ENCODE data around the gene PKN1. TPM values are rescaled to one million over a fixed set of nuclear protein-coding genes. Genes with fewer than 3 reads are reported as not detected.

The PKN1 gene
- total RNA-seq, 6 experiments from 2014 or later, result 19.5 to 49.4 (median 34.1) TPM

DNA sequence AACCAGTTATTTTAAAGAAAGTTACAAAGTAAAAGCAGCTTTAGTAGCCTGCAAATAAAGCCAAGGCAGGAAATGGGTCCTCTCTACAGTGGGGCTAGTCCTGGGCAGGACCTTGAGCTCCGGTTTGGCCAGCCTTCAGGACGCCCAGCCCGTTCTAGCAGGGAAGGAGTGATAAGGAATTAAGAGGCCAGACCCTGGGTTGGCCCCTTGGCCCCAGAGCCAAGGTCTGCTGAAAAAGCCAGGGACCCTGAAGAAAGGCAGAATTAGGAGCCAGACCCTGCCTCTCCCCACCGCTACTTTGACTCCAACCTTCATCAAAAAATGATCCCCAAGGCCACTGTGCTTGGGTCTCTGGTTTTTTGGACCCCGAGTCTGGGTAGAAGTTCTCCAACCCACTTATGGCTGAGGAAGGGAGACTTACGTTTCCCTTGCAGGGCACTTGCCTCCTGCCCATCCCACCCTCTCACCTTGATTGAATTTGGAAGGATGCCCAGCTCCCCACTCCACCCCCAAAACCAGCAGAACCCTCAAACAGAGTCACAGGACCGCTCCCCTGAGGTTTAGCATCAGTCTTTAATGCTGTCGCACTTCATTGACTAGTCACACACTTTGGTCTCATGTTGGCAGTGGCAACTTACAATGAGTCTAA is 81.2 kb downstream of the PKN1 start:
- intact Hi-C loops (cut with DNase I), result no loop called here
- H3K27me3 ChIP-seq, result no peaks in the 10 kb centered on the region
- WGBS (ENCODE audit: insufficient coverage, low coverage, low lambda C conversion rate, missing lambda C conversion rate), result 54% methylated on average over 7 of the region's 8 CpGs
- peaks cover 0 to 71% (median 26%) of the 10 kb centered on the region in 4 donors for H3K4me1 ChIP-seq
- no peak for DNase-seq
- H3K4me3 ChIP-seq, result peak overlapping the region in 2 of 3 donors; percentile 86 to 98
- TF ChIP-seq POLR2A (IDR thresholded peaks at IDR 0.05), result no peak
- TF ChIP-seq CTCF (IDR thresholded peaks at IDR 0.05), result no peak
- peaks cover 0 to 27% (median 15%) of the 10 kb centered on the region in 4 donors for H3K36me3 ChIP-seq
- no peaks in the 10 kb centered on the region for H3K9me3 ChIP-seq
- no peak for ATAC-seq
- H3K27ac ChIP-seq, result peak overlapping the region in 2 of 3 donors; percentile 100

DNA sequence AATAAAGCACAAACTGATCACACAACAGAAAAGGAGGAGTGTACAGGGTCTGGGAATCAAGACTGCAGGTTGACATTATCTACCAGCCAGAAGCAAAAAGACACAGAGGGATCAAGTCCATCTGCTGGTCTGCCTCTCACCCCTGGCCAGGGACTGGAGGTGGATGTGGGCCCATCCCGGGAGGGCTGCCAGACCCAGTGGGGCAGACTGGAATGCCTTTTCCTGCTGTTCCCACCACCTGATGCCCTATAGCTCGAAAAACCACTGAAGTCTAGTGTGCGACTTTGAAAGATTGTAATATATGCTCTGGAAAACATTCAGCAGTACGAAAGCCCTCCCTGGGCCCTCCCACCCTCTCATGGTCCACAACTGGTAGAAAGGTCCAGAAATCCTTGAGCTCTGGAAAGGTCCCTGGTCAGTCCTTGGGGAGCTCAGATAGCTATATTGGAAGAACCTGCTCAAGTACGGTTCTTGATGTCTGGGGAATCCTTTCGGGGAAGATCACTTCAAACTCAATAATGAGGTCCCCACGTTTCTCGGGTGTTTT is 82.5 kb downstream of the PKN1 start:
- 47% methylated on average over 3 of the region's 8 CpGs for WGBS (ENCODE audit: insufficient coverage, low coverage, low lambda C conversion rate, missing lambda C conversion rate)
- Histone ChIP-seq H3K4me3 (peak overlapping the region; percentile 73 to 98 (median 86)), H3K4me1 (peaks cover 0 to 76% (median 27%) of the 10 kb centered on the region in 4 donors), H3K9me3 (no peaks in the 10 kb centered on the region), H3K27ac (peak overlapping the region; percentile 100), H3K36me3 (peaks cover 0 to 27% (median 15%) of the 10 kb centered on the region in 4 donors), H3K27me3 (no peaks in the 10 kb centered on the region)
- TF ChIP-seq POLR2A (IDR thresholded peaks at IDR 0.05) (no peak), CTCF (IDR thresholded peaks at IDR 0.05) (no peak)
- intact Hi-C loops (cut with DNase I), result no loop called here
- ATAC-seq (no peak), DNase-seq (peak in 1 of 3 donors; percentile 64)

DNA sequence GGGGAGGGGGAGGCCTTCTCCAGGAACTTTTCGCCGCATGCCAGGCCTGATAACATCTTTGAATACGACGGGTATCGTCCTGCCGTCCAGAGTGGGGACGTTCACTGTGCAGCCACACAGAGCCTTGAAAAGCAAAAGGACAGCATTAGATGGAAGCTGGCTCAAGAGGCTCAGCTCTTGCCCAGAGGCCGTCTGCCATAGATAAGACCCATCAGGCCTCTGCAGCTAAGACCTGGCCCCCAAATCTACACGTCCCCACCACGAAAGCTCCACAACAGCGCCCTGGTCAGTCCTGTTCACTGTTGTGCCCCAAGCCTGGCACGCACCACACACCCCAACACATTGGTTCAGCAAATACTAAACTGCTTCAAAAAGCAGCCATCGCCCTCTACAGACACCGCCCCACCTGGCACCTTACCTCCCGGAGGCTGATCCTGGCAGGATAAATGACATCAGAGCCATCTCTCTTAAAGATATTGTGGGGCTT is 83.0 kb downstream of the PKN1 start:
- no peak for ATAC-seq
- Histone ChIP-seq H3K27me3 (no peaks in the 10 kb centered on the region), H3K9me3 (no peaks in the 10 kb centered on the region), H3K27ac (peak overlapping the region; percentile 100), H3K4me1 (peaks cover 0 to 73% (median 24%) of the 10 kb centered on the region in 4 donors), H3K4me3 (peak overlapping the region; percentile 73 to 98 (median 86)), H3K36me3 (peaks cover 0 to 27% (median 15%) of the 10 kb centered on the region in 4 donors)
- DNase-seq, result peak; percentile 37 to 71 (median 69)
- TF ChIP-seq POLR2A (IDR thresholded peaks at IDR 0.05) (no peak), CTCF (IDR thresholded peaks at IDR 0.05) (peak in 1 of 4 donors; percentile 36)
- intact Hi-C loops (cut with DNase I), result no loop called here
- WGBS (ENCODE audit: insufficient coverage, low coverage, low lambda C conversion rate, missing lambda C conversion rate), result 27% methylated on average over 8 of the region's 15 CpGs

GRCh38 chr19:14516746-14517438 is 83.8 kb downstream of the PKN1 start:
- DNase-seq, result peak; percentile 42 to 67 (median 65)
- Histone ChIP-seq H3K27ac (peak overlapping the region; percentile 100), H3K36me3 (peaks cover 0 to 27% (median 15%) of the 10 kb centered on the region in 4 donors), H3K4me1 (peaks cover 0 to 66% (median 24%) of the 10 kb centered on the region in 4 donors), H3K4me3 (peak overlapping the region; percentile 73 to 98 (median 86)), H3K27me3 (no peaks in the 10 kb centered on the region), H3K9me3 (no peaks in the 10 kb centered on the region)
- intact Hi-C loops (cut with DNase I), result no loop called here
- WGBS (ENCODE audit: insufficient coverage, low coverage, low lambda C conversion rate, missing lambda C conversion rate), result 13% methylated on average over 17 of the region's 22 CpGs
- no peak for ATAC-seq
- TF ChIP-seq POLR2A (IDR thresholded peaks at IDR 0.05), result no peak

Measured in right lobe of liver (tissue), 6 donors.